ENCODE results near the gene DDX49.
"Not testable (repeated sequence)": the region's sequence is repeated elsewhere in the genome, so short reads cannot be mapped to it uniquely, and the experiment has no call there.

The DDX49 gene

DNA sequence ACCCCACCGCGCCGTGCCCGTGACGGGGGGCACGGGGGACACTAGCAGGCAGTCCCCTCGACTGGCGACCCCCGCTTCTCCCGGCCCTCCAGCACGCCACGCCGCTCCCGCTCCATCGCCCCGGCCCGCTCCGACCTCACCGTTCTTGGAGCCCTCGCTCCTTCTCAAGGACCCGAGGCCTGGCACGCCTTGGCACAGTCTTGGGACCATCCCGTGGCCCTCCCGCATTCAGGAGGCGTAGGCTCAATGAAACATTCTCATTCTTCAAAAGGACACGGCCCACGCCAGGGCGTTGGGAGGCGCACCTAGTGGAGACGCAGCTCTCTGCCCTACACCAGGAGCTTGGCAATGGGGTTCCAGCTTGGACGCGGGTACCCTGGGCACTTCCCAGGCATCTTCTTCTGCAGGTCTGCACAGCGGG lies 23.1 kb upstream of the DDX49 start:
- DNase-seq = no peak

DNA sequence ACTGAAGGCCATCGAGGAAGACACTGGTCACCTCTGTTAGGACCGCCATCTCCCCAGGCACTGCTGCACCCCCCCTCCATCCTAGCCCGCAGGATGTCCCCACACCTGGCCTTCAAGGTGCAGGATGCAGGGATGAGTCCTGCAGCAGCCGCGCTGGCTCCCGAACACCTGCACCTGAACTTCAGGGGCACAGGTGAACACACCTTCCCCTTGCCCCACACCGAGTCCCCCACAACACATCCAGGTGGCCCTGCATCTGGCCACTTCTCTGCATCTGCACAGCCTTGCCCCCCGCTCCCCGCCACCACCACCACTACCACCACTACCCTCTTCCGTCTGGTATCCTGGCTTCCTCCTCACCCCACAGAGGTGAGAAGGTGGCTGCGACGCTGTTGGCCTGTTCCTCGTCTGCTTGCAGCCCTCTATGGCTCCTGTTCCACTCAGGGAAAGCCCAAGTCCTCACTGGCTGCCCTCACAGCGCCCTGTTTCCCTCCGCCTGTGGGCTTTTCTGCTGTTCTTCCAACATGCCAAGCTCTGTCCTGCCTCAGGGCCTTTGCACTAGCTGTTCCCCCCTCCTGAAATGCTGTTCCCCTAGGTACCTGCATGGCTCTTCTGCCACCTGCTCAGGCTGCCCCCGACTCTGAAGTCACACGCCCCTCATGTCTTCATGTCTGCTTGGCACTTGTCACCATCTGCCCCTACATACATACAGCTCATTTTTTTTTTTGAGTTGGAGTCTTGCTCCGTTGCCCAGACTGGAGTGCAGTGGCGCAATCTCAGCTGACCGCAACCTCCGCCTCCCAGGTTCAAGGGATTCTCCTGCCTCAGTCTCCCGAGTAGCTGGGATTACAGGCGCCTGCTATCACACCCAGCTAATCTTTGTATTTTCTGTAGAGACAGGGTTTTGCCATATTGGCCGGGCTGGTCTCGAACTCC lies 22.2 kb upstream of the DDX49 start:
- no peak for DNase-seq

DNA sequence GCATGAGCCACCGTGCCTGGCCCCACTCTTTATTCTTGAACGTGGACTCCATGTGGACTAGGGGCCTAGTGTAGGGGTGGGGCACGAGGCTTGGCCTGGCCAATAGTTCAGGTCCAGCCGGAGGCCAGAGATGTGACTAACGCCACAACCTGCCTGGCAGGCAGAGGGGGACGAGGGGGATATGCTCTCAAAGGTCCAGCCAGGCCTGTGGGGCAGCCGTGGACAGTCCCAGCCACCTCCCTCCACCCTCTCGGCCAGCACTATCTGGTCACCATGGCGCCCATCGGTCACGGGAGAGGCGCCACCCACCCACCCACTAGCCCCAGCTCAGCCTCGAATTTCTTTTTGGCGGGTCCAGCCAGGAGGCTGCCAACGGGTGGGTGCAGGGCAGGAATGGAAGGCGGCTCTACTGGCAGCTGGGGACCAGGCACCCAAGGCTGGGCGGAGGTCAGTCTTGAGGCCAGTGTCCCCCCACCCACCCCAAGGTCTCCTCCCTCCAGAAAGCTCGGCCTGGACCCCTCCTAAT lies 21.4 kb upstream of the DDX49 start:
- DNase-seq = no peak

DNA sequence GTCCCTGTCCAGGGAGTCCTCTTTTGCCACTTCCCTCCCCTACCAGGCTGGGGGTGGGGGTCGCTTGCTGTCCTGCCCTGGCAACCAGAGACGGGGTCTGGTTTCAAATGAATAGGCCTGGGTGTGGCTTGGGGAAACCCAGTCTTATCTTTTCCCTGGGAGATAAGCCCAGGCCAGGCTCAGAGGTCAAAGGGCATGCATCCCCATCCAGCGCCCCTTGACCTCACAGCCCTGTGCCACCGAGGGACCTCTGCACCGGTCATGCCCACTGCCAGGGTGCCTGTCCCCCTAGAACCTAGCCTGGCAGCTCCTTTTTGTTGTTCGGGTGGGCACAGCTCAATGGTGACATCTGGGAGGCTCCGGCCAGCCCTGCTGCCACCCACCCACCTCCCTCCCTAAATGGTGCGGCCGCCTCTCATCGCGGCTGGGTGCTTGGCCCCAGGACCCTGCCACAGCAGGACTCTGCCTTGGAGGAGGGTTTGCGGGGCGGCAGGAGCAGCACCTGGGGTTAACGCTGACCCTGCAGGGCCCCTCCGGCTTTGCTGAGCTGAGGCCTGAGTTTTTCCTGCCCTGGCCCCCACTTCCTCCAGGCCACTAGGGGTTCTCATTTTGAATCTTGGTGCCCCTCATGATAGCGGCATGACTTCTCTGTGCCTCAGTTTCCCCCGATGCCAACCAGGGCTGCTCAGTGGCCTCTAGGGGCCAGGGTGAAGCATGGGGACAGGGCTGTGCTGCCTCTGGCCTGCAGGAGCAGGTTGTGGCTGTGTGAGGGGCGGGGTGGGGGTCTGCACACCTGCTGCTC lies 20.7 kb upstream of the DDX49 start:
- DNase-seq = no peak

DNA sequence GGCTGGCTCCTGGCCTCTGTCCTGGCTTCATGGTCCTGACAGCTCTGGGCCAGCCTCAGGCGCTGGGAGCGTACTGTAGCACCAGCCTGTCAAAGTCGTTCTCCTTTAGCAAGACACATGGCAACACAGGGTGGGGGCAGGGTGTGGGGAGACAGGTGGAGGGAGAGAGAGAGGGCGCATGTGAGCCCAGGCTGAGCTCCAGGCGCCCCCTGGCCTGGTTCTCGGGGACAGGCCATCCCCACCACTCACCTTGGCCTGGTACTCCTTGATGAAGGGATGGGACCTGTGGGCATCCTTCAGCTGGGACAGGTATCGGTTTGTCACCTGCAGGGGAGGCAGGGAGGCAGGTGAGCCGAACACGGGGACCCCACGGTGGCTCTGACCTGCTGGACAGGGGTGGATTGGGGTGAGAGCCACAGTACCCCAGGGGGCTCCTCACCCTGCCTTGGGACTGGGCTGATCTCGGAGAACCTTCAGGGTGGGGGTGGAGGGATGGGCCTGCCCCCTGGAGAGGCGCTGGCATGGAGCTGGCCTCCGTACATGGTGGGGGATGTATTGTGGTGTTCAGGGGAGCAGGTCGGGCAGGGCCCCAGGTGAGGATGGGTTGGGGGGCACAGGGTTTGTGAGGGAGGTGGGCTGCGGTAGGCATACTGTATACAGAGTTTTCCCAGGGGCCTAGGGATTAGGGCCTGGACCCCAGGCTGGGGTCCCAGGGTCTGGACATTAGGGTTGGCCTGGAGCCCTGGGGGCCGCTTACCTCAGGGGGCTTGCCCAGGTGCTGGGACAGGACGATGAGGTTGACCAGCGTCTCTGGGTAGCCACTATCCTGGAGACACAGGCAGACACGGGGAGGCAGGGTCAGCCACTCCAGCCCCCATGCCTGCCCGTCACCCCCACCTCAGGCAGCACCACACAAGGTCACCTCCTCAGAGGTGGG lies 19.6 kb upstream of the DDX49 start:
- DNase-seq = no peak

DNA sequence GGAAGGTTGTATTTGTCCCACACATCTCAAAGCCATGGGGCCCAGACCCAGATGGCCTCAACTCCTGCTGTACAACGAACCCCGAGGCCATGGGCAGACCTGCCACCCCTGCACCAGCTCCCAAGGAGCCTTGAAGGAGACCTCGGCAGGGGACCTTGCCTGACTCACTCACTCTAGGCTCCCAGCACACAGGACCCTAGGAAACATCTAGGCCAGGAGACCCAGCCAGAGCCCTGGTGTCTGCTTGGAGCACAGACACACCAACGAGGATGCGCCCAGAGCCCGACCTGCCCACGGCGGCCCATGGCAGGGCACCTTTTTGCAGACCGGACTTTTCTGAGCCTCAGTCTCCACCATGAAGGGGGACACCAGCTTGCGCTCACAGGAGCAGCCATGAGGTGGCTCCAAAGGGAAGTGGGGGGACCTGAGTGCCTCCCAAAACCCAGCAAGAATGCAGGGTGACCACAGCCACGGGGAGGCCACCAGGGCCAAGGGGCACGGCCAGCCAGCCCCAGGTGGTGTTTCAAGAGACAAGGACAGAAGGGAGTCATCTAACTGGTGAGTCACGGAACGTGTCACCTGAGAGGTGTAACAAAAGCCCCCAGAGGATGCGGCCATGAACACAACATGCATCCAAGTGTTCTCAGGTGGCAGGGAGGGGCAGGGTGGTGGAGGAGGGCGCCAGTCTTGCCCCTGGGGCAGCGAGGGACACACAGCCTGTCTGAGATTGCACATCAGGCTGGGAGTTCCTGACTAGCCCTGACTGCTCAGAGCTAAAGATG lies 18.6 kb upstream of the DDX49 start:
- no peak for DNase-seq

DNA sequence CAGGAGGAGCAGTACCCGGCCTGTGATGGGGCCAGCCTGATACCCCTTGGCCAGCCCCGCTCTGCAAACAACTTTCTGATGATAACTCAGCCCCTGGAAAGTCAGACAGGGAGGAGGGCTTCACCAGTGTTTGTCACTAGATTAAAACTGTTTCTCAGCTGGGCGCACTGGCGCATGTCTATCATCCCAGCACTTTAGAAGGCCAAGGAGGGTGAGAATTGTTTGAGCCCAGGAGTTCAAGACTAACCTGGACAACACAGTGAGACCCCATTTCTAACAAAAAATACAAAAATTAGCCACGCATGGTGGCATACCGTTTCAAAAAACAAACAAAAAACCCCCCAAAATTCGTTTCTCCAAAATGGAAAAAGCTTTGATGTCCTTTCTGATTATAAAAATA lies 18.0 kb upstream of the DDX49 start:
- DNase-seq = no peak

DNA sequence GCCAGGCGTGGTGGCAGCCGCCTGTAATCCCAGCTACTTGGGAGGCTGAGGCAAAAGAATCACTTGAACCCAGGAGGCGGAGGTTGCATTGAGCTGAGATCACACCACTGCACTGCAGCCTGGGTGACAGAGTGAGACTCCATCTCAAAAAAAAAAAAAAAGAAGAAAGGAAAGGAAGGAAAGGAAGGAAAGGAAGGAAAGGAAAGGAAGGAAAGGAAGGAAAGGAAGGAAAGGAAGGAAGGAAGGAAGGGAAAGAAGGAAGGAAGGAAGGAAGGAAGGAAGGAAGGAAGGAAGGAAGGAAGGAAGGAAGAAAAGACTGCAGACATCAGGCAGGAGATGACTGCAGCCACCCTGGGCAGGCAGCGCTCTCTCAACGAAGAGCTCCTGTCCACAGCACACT lies 17.0 kb upstream of the DDX49 start:
- not testable (repeated sequence) for DNase-seq

DNA sequence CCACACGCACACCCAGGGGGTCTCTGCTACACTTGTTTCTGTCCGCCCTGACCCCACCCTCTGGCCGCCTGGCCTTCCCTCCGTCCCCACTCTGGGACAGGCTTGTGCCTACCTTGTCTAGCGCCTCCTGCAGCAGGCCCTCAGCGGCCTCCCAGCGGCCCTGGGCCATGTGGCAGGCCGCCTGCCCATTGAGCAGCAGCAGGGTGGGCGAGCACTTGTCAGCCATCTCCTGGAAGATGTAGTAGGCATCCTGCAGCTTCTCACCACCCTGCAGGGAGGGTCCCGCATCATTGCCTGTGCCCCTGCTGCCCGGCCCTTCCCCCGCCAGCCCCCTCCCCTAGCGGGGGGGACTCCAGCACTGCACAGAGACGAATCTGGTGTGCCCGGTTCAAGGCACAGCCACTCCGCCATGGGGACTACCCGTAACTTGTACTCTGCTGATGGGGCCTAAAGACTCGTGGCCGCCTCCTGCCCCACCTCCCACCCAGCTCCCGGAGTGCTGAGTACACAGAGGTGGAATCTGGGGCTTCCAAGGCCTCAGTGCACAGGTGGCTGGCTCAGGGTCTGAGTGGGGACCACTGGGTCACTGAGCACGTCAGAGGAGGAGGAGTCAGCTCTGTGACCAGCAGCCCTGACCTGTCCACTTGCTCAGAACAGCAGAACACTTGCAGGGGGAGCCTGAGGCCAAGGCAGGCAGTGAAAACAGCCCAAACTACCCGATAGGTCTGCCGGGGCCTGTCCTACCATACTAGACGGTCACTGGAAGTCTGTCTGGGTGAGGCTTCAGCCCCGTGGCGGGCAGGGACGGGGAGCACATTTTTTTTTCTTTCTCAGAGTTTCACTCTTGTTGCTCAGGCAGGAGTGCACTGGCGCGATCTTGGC lies 16.1 kb upstream of the DDX49 start:
- no peak for DNase-seq

DNA sequence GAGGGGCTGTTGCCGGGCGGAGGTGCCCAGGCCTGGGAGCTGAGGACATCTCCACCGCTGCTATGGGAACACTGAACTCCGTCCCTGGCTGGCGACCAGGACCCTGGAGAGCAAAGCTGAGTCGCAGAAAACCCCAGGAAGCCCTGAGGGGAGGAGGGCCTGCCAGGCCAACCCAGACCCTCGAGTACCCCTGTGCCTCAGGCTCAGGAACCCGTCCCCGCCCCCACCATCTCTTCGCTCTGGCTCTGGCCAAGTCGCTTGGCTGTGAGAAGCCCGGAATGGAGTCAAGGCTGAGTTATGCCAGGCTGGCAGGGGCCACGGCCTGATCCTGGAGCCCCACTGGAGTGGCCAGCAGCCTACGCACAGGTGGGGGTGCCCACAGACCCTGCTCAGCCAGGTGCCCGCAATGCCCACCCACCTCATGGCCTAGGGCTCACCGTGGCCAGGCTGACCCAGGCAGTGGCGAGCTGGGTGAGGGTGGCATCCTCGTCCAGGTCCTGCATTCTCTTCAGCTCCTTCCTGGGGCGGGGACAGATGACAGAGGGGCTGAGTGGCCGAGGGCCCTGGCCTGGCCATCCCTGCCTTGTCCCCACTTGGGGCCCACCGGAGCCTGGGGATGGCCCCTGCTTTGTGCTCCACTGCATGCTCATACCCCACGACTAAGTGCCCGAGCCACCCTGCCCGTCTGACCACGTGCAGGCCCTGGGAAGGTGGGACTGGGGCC lies 15.0 kb upstream of the DDX49 start:
- DNase-seq = no peak

DNA sequence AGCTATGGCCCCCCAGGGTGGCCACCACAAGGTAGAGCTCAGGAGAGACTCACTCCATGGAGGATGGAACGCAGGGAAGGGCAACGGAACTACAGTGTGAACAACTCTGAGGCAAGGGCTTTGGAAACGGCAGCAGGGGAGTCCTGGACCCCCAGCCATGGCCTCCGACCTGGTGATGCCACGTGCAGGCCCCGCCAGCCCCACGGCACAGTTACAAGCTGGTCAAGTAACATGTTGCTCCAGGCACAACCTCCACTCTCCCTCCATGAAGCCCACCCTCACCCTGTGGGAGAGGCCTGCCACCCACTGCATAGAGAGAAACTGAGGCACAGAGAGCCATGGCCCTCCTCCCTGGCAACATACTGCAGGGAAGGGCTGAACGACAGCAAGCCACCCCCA lies 14.5 kb upstream of the DDX49 start:
- DNase-seq = no peak

DNA sequence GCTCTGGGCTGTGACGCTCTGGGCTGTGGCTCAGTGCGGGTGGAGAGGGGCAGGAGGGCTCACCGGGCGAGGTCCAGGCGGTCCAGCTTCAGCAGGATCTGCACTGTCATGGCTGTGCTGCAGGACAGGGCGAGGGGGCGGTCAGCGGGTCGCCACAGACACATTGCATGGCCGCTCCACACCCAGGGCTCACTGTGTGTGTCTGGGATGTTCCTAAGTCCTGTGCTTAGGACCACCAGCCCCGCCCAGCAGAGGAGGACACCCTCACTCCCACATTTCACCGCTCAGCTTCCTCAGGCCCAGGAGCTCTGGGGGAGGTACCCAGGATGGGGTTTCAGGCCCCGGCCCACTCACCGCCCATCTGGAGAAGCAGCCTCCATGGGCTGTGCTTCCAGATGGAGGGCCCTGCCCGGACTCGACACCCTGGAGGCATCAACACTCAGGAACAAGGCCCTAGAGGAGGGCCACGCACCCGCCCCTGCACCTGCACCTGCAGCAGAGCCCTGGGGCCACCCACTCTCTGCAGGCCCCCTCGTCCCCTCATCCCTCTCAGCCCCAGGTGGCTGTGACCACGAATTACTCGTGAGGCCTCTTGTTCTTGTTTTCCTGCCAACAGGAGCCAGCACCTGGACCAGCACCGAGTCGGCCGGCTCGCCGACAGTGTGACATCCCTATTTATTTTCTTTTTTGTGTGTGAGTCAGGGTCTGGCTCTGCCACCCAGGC lies 13.8 kb upstream of the DDX49 start:
- no peak for DNase-seq

DNA sequence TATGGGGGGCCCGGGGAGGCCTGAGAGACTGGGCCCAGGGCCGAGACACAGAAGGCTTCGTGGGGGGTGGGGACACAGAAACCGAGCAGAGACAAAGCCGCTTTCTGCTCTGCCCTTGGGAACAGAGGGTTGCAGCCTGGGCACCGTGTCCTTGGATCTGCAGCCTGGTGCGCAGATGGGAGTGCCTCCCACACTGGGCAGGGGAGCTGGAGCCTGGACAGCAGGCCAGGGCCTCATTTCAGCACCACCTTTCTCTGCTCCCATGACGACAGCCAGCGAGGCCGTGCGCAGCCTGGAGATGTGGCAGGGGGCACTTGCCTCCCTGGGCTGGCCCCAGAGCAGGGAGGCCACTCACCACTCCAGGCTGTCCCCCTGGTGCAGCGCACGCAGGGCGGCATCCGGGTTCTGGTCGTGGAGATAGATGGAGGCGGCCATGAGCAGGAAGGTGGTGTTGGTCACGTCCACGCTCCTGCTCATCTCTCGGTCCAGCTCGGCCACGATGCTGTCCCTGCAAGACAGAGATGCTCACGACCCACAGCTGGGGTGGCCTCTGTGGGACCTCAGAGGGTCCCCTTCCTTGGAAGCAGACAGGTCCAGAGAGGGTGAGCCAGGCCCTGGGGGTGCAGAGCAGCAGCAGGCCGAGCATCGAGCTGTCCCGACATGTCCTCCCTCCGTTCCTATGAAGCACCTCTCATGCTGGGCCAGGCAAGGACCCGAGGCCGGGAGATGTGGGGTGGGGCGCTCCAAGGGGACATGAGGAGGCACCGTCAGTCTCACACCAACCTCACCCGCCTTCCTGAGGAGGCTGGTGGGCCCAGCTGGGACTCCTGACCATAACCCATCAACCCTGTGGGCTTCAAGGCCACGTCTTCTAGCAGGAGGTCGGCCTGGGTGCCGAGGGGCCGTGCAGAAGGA lies 12.7 kb upstream of the DDX49 start:
- DNase-seq = no peak

DNA sequence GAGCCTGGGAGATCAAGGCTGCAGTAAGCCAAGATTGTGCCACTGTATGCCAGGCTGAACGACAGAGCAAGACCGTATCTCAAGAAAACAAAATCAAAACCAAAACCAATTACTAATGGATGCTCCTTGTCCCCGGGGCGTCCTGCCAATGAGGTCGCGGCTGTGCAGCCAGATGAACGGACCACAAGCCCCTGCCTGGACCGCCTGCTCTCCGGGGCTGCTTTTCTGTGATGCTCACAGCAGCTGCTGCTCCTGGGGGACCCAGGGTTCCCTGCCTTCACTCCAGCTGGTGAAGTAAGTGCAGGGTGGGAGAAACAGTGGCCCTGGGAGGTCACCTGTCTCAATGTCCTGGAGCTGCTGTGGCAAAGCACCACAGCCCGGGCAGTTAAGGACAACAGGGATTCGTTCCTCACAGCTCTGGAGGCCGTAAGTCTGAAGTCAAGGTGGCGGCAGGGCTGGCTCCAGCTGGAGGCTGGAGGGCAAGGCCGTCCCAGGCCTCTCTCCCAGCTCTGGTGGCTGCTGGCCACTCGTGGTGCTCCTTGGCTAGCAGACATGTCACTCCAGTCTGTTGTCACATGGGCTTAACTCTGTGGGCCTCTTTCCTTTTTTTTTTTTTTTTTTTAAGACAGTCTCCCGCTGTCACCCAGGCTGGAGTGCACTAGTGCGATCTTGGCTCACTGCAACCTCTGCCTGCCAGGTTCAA lies 10.4 kb upstream of the DDX49 start:
- DNase-seq = no peak

DNA sequence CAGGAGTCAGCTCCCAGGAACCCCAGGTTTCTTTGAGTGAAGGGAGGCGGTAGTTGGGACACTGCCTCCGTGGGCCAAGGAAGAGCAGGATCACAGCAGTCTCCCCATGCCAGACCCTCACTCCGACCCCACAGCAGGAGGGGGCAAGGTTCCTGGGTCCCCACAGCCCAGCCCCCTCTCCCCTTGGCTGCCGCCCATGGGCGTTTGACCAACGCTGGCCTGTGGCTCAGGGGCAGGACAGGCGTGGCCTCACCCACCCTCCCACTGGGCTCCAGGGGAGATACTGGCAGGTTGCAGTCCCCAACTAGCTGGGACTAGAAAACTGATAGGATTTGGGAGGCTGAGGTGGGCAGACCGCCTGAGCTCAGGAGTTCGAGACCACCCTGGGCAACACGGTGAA lies 9.5 kb upstream of the DDX49 start:
- no peak for DNase-seq

DNA sequence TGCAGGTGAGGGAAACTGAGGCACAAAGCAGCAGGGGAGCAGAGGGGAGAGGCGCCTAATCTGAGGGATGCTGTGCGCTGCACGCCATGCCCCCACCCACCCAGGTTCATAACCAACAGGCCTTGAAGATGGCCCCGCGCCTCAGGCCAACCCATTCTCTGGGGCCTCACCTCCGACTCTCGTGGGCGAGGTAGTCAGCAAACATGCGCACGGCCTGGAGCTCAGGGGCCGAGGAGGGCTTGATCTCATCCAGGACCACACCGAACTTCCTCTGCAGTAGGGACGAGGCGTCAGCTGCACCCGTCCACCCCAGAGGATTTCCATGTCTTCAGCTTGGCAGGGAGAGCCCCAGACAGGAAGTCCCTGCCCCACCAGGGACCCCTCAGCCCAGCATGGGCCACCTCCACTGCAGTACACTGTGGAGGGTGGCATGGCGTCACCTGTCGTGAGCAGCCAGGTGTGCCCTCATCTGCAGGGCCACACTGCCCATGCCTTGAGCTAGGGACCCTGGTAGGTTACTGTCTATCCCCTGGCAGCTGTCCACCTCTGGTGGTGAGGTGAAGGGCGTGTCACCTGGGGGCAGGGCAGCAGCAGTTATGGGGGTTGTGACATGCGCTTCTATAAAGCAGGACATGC lies 8.6 kb upstream of the DDX49 start:
- DNase-seq = no peak

DNA sequence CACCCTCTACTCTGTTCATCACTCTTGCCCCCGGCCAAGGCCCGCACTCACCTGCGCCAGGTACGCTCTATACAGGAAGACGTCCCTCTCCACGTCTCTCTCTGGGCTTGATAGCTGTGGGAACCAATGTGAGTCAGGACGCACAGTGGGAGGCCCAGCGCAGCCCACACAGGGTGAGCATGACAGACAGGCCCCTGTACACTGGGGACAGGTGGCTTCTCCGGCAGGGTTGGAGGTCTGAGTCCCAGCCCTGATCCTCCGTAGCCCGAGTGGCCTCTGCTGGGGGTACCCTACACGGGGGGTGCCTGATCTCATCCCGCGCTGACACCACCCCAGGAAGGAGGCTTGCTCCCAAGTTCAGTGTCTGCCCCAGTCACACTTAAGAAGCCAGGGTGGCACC lies 6.6 kb upstream of the DDX49 start:
- no peak for DNase-seq
